ENCODE results near the gene PEAK3.

GRCh38 chr19:2259336-2259735 lies 22.6 kb downstream of the PEAK3 start:
- no peak for TF ChIP-seq CTCF (IDR thresholded peaks at IDR 0.05)
- TF ChIP-seq POLR2A (IDR thresholded peaks at IDR 0.05): no peak

Data from thyroid gland (tissue), 4 donors.